HEK293 (cell line): ENCODE measurements around the gene IRF8.

Experiments used
- CTCF ChIA-PET: fragments of 350-600 bp; formaldehyde crosslinking; extraction: SDS; loops from one replicate; lab custom pipeline; 2021; ENCODE audit warnings: antibody characterized with exemption; lab: Yijun Ruan, JAX
- POLR2A ChIA-PET: fragments of 300-600 bp; formaldehyde crosslinking; extraction: SDS; loops from one replicate; lab custom pipeline; 2020; ENCODE audit warnings: antibody characterized with exemption, inconsistent platforms; lab: Yijun Ruan, JAX
- H3K27ac ChIP-seq: fragments of 200-500 bp; sonication (Bioruptor generic); 2 replicates; pipeline ENCODE4 v1.5.1; 2014; ENCODE audit warnings: low read depth, low read length, control low read depth, inconsistent platforms; ENCODE audit errors: extremely low read depth
- H3K36me3 ChIP-seq, 2 experiments: fragments of 200-500 bp in 1 of 2; sonication (Bioruptor generic) in 1 of 2; 1 replicate in 1 of 2; 2 replicates in 1 of 2; pipeline ENCODE4 v1.5.1; 2014 to 2017; ENCODE audit warnings: inconsistent platforms in 2 of 2, low read length in 2 of 2; ENCODE audit not compliant: control insufficient read depth in 2 of 2, insufficient read depth in 1 of 2
- H3K4me1 ChIP-seq: fragments of 200-500 bp; sonication (Bioruptor generic); 2 replicates; pipeline ENCODE4 v1.5.1; 2014; ENCODE audit warnings: mild to moderate bottlenecking, low read length, inconsistent platforms; ENCODE audit not compliant: control insufficient read depth, insufficient read depth
- H3K4me3 ChIP-seq: 2 replicates; pipeline ENCODE4 v1.5.1; 2011; ENCODE audit warnings: low read depth, mild to moderate bottlenecking, control low read depth, low read length, moderate library complexity
- H3K9me3 ChIP-seq: fragments of 200-500 bp; sonication (Bioruptor generic); 2 replicates; pipeline ENCODE4 v1.5.1; 2014; ENCODE audit warnings: low read depth, low read length, inconsistent platforms; ENCODE audit not compliant: control insufficient read depth, insufficient read depth
- HOXA7 ChIP-seq: sonication (generic); formaldehyde crosslinking; IDR thresholded peaks from 2 replicates; pipeline ENCODE4 v1.8.1; 2022; ENCODE audit warnings: missing genetic modification reagents, borderline replicate concordance
- KLF1 ChIP-seq: fragments of 450-650 bp; formaldehyde crosslinking; IDR thresholded peaks from 2 replicates; pipeline ENCODE4 v1.5.1; 2016; ENCODE audit warnings: missing biosample characterization, missing genetic modification characterization
- KLF8 ChIP-seq: fragments of 450-650 bp; formaldehyde crosslinking; IDR thresholded peaks from 2 replicates; pipeline ENCODE4 v1.5.1; 2016; ENCODE audit warnings: missing biosample characterization, missing genetic modification characterization
- MEIS1 ChIP-seq: sonication (generic); formaldehyde crosslinking; IDR thresholded peaks from 2 replicates; pipeline ENCODE4 v1.8.1; 2022; ENCODE audit warnings: missing genetic modification reagents, mild to moderate bottlenecking, borderline replicate concordance
- SCRT2 ChIP-seq: fragments of 450-650 bp; formaldehyde crosslinking; IDR thresholded peaks from 2 replicates; pipeline ENCODE4 v1.5.1; 2016; ENCODE audit warnings: missing biosample characterization, missing genetic modification characterization
- SP2 ChIP-seq: fragments of 450-650 bp; formaldehyde crosslinking; IDR thresholded peaks from 2 replicates; pipeline ENCODE4 v1.5.1; 2016; ENCODE audit warnings: missing biosample characterization, missing genetic modification characterization
- SP3 ChIP-seq: fragments of 450-650 bp; formaldehyde crosslinking; IDR thresholded peaks from 2 replicates; pipeline ENCODE4 v1.5.1; 2016; ENCODE audit warnings: missing biosample characterization, missing genetic modification characterization
- TRIM28 ChIP-seq: IDR thresholded peaks from 2 replicates; pipeline ENCODE4 v1.6.1; 2011; ENCODE audit warnings: low read length, control low read depth, borderline replicate concordance
- YY1 ChIP-seq: fragments of 450-650 bp; formaldehyde crosslinking; IDR thresholded peaks from 2 replicates; pipeline ENCODE4 v1.5.1; 2018; ENCODE audit warnings: missing biosample characterization, missing genetic modification characterization
- ZBTB17 ChIP-seq: fragments of 450-650 bp; formaldehyde crosslinking; IDR thresholded peaks from 2 replicates; pipeline ENCODE4 v1.5.1; 2016; ENCODE audit warnings: missing biosample characterization, missing genetic modification characterization
- ZEB2 ChIP-seq: fragments of 450-650 bp; formaldehyde crosslinking; IDR thresholded peaks from 2 replicates; pipeline ENCODE4 v1.5.1; 2016; ENCODE audit warnings: missing biosample characterization, missing genetic modification characterization
- ZFHX2 ChIP-seq: fragments of 450-650 bp; formaldehyde crosslinking; conservative IDR thresholded peaks from 2 replicates; pipeline ENCODE4 v1.5.1; 2016; ENCODE audit warnings: missing biosample characterization, missing genetic modification characterization
- ZFP41 ChIP-seq: fragments of 450-650 bp; formaldehyde crosslinking; IDR thresholded peaks from 2 replicates; pipeline ENCODE4 v1.5.1; 2016; ENCODE audit warnings: missing biosample characterization, missing genetic modification characterization, borderline replicate concordance
- ZIC2 ChIP-seq: fragments of 450-650 bp; formaldehyde crosslinking; IDR thresholded peaks from 2 replicates; pipeline ENCODE4 v1.5.1; 2016; ENCODE audit warnings: missing biosample characterization, missing genetic modification characterization
- ZNF10 ChIP-seq: fragments of 450-650 bp; formaldehyde crosslinking; IDR thresholded peaks from 2 replicates; pipeline ENCODE4 v1.5.1; 2017; ENCODE audit warnings: missing biosample characterization, missing genetic modification characterization
- ZNF121 ChIP-seq: fragments of 450-650 bp; formaldehyde crosslinking; IDR thresholded peaks from 2 replicates; pipeline ENCODE4 v1.5.1; 2016; ENCODE audit warnings: missing biosample characterization, missing genetic modification characterization
- ZNF132 ChIP-seq: fragments of 450-650 bp; formaldehyde crosslinking; IDR thresholded peaks from 2 replicates; pipeline ENCODE4 v1.5.1; 2017; ENCODE audit warnings: missing biosample characterization, missing genetic modification characterization, borderline replicate concordance
- ZNF140 ChIP-seq: fragments of 450-650 bp; formaldehyde crosslinking; IDR thresholded peaks from 2 replicates; pipeline ENCODE4 v1.5.1; 2016; ENCODE audit warnings: missing biosample characterization, missing genetic modification characterization
- ZNF175 ChIP-seq: fragments of 450-650 bp; formaldehyde crosslinking; IDR thresholded peaks from 2 replicates; pipeline ENCODE4 v1.5.1; 2016; ENCODE audit warnings: missing biosample characterization, missing genetic modification characterization
- ZNF2 ChIP-seq: fragments of 450-650 bp; formaldehyde crosslinking; IDR thresholded peaks from 2 replicates; pipeline ENCODE4 v1.5.1; 2016; ENCODE audit warnings: missing biosample characterization, missing genetic modification characterization
- ZNF211 ChIP-seq: fragments of 450-650 bp; formaldehyde crosslinking; IDR thresholded peaks from 2 replicates; pipeline ENCODE4 v1.5.1; 2016; ENCODE audit warnings: low read depth, missing biosample characterization, missing genetic modification characterization
- ZNF324 ChIP-seq: fragments of 450-650 bp; formaldehyde crosslinking; IDR thresholded peaks from 2 replicates; pipeline ENCODE4 v1.5.1; 2016; ENCODE audit warnings: missing biosample characterization, missing genetic modification characterization
- ZNF341 ChIP-seq: fragments of 450-650 bp; formaldehyde crosslinking; IDR thresholded peaks from 2 replicates; pipeline ENCODE4; 2016; ENCODE audit warnings: low read depth, missing biosample characterization, missing genetic modification characterization
- ZNF488 ChIP-seq: fragments of 450-650 bp; formaldehyde crosslinking; IDR thresholded peaks from 2 replicates; pipeline ENCODE4 v1.5.1; 2016; ENCODE audit warnings: missing biosample characterization, missing genetic modification characterization
- ZNF514 ChIP-seq: fragments of 450-650 bp; formaldehyde crosslinking; IDR thresholded peaks from 2 replicates; pipeline ENCODE4 v1.5.1; 2016; ENCODE audit warnings: missing biosample characterization, missing genetic modification characterization
- ZNF600 ChIP-seq: fragments of 450-650 bp; formaldehyde crosslinking; IDR thresholded peaks from 2 replicates; pipeline ENCODE4 v1.5.1; 2016; ENCODE audit warnings: missing biosample characterization, missing genetic modification characterization
- ZNF623 ChIP-seq: fragments of 450-650 bp; formaldehyde crosslinking; IDR thresholded peaks from 2 replicates; pipeline ENCODE4 v1.5.1; 2016; ENCODE audit warnings: missing biosample characterization, missing genetic modification characterization
- ZNF664 ChIP-seq: fragments of 450-650 bp; formaldehyde crosslinking; IDR thresholded peaks from 2 replicates; pipeline ENCODE4 v1.5.1; 2016; ENCODE audit warnings: missing biosample characterization, missing genetic modification characterization
- ZNF677 ChIP-seq: fragments of 450-650 bp; IDR thresholded peaks from 2 replicates; pipeline ENCODE4 v1.5.0; 2018; ENCODE audit warnings: missing biosample characterization, mild to moderate bottlenecking, missing genetic modification characterization, moderate library complexity
- ZNF777 ChIP-seq: fragments of 450-650 bp; formaldehyde crosslinking; IDR thresholded peaks from 2 replicates; pipeline ENCODE4 v1.5.1; 2017; ENCODE audit warnings: missing biosample characterization, missing genetic modification characterization, borderline replicate concordance
- ZNF791 ChIP-seq: fragments of 450-650 bp; formaldehyde crosslinking; IDR thresholded peaks from 2 replicates; pipeline ENCODE4 v1.5.1; 2016; ENCODE audit warnings: missing biosample characterization, missing genetic modification characterization
- ZNF843 ChIP-seq: fragments of 450-650 bp; formaldehyde crosslinking; IDR thresholded peaks from 2 replicates; pipeline ENCODE4 v1.5.1; 2016; ENCODE audit warnings: missing biosample characterization, missing genetic modification characterization
- ZSCAN30 ChIP-seq: fragments of 450-650 bp; IDR thresholded peaks from 2 replicates; pipeline ENCODE4 v1.5.1; 2018; ENCODE audit warnings: missing biosample characterization, mild to moderate bottlenecking, missing genetic modification characterization, moderate library complexity
- ZSCAN5A ChIP-seq: fragments of 450-650 bp; formaldehyde crosslinking; IDR thresholded peaks from 2 replicates; pipeline ENCODE4 v1.5.1; 2016; ENCODE audit warnings: missing biosample characterization, missing genetic modification characterization
- TF ChIP-seq, protein P1 (sequence below): fragments of 450-650 bp; formaldehyde crosslinking; IDR thresholded peaks from 2 replicates; pipeline ENCODE4 v1.5.1; 2017; ENCODE audit warnings: missing biosample characterization, missing genetic modification characterization
- TF ChIP-seq, protein P2 (sequence below): fragments of 450-650 bp; formaldehyde crosslinking; optimal IDR thresholded peaks from 2 replicates; pipeline ENCODE3; 2016; ENCODE audit warnings: missing biosample characterization, mild to moderate bottlenecking, missing genetic modification characterization

Gene IRF8

GRCh38 chr16:85898521-85899442, at the start of gene IRF8:
IRF8 (plus strand) TSS chr16:85899162; CDS start chr16:85903016, 3,854 bp downstream.
- peak within 1 kb of the TSS; percentile 40; the same call in 1 of the 2 replicates for H3K27ac ChIP-seq
- POLR2A ChIA-PET = interaction anchor here (0.9 to 1.0 kb wide), 2 partner anchors 62 to 77 kb away, joined by 3 to 4 read pairs; no protein-coding TSS in a partner anchor
- H3K4me1 ChIP-seq = no peaks in the 10 kb centered on the region; the same call in 1 of the 2 replicates
- H3K4me3 ChIP-seq = peak within 1 kb of the TSS; percentile 51
- no peaks in the 10 kb centered on the region for H3K9me3 ChIP-seq
- CTCF ChIA-PET = interaction anchor here (0.6 to 2.9 kb wide), 3 partner anchors 77 to 87 kb away, joined by 3 to 15 read pairs (median 4); no protein-coding TSS in a partner anchor
- H3K36me3 ChIP-seq = peaks cover 0 to 8% of the 10 kb centered on the region in 2 experiments; a peak in 1 of 3 replicates
- TF ChIP-seq, protein P1, sequence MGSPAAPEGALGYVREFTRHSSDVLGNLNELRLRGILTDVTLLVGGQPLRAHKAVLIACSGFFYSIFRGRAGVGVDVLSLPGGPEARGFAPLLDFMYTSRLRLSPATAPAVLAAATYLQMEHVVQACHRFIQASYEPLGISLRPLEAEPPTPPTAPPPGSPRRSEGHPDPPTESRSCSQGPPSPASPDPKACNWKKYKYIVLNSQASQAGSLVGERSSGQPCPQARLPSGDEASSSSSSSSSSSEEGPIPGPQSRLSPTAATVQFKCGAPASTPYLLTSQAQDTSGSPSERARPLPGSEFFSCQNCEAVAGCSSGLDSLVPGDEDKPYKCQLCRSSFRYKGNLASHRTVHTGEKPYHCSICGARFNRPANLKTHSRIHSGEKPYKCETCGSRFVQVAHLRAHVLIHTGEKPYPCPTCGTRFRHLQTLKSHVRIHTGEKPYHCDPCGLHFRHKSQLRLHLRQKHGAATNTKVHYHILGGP = no peak
- TF ChIP-seq KLF8 (tag by site-specific recombination) (no peak), ZNF140 (tag by site-specific recombination) (no peak), ZNF324 (tag by site-specific recombination) (no peak), TRIM28 (no peak), ZNF623 (tag by site-specific recombination) (no peak), ZNF2 (tag by site-specific recombination) (no peak), ZNF777 (tag by site-specific recombination) (0 out of 2 replicates have a peak, but pooled peaks have one; percentile 33), ZNF600 (tag by site-specific recombination) (peak; percentile 75), ZFHX2 (tag by site-specific recombination) (peak; percentile 86), MEIS1 (CRISPR knock-in tag) (no peak), ZNF843 (no peak), ZNF677 (tag by site-specific recombination) (0 out of 2 replicates have a peak, but pooled peaks have one; percentile 9), SCRT2 (tag by site-specific recombination) (no peak), YY1 (tag by site-specific recombination) (no peak), ZNF488 (tag by site-specific recombination) (no peak), ZSCAN5A (tag by site-specific recombination) (no peak), ZNF10 (tag by site-specific recombination) (no peak), KLF1 (tag by site-specific recombination) (peak; percentile 37; the same call in 1 of the 2 replicates), ZNF791 (tag by site-specific recombination) (no peak), ZSCAN30 (tag by site-specific recombination) (no peak; the same call in 1 of the 2 replicates), SP2 (tag by site-specific recombination) (peak; percentile 85), SP3 (tag by site-specific recombination) (peak; percentile 52), ZNF341 (tag by site-specific recombination) (peak; percentile 50), ZBTB17 (tag by site-specific recombination) (peak; percentile 76), ZIC2 (tag by site-specific recombination) (peak; percentile 72), ZEB2 (peak; percentile 74; the same call in 1 of the 2 replicates), HOXA7 (CRISPR knock-in tag) (no peak), ZNF664 (tag by site-specific recombination) (no peak), ZNF514 (tag by site-specific recombination) (no peak), ZNF121 (tag by site-specific recombination) (no peak), ZNF211 (tag by site-specific recombination) (no peak), ZNF132 (tag by site-specific recombination) (no peak), ZFP41 (tag by site-specific recombination) (no peak), ZNF175 (tag by site-specific recombination) (no peak)
- TF ChIP-seq, protein P2, sequence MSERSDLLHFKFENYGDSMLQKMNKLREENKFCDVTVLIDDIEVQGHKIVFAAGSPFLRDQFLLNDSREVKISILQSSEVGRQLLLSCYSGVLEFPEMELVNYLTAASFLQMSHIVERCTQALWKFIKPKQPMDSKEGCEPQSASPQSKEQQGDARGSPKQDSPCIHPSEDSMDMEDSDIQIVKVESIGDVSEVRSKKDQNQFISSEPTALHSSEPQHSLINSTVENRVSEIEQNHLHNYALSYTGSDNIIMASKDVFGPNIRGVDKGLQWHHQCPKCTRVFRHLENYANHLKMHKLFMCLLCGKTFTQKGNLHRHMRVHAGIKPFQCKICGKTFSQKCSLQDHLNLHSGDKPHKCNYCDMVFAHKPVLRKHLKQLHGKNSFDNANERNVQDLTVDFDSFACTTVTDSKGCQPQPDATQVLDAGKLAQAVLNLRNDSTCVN (tag by site-specific recombination) = peak; percentile 79
